Measurements from ENCODE around the gene PTEN.

DNA sequence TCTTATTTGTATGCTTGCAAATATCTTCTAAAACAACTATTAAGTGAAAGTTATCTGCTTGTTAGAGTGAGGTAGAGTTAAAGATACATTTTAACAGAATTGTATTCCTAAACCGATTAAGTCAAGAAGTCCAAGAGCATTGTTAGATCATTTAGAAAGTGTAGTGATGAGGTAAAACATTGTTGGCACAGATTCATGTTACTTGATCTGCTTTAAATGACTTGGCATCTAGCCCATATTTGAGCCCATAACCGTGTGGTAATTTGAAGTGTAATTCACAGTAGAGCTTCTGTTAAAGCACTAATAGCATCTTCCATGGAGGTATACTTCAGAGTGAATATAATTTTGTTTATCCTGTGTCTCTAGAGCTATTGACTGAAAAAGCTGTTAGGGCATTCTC is 62.1 kb downstream of the PTEN start:
- no peak for TF ChIP-seq POLR2AphosphoS5 (IDR thresholded peaks at IDR 0.05; ENCODE audit: low read depth, low read length)
- TF ChIP-seq FOXP2 (optimal IDR thresholded peaks at IDR 0.05; ENCODE audit: borderline replicate concordance, extremely low read depth, extremely low read length, insufficient read depth): no peak
